Kidney (tissue), 14 donors: ENCODE measurements around the gene ZNF69. TPM values are rescaled to one million over a fixed set of nuclear protein-coding genes. Genes with fewer than 3 reads are reported as not detected.

ENCODE experiments used
- DNase-seq, 5 donors: peaks; one replicate each; pipeline ENCODE4 v3.0.0-alpha.2; 2013 to 2020
- FAIRE-seq: peaks from 2 replicates; lab custom pipeline; 2012; peaks lifted over from hg19 to GRCh38; lab: Jason Lieb, UNC
- H3K27ac ChIP-seq, 2 donors: one replicate each; pipeline ENCODE4 v1.7.0; 2013; ENCODE audit warnings: low read depth in 2 of 2, low read length in 2 of 2, inconsistent platforms in 1 of 2
- H3K27me3 ChIP-seq: one replicate; pipeline ENCODE4 v1.7.1; 2013; ENCODE audit warnings: low read length, inconsistent platforms; ENCODE audit not compliant: control insufficient read depth, insufficient read depth
- H3K36me3 ChIP-seq, 3 donors: one replicate each; pipeline versions ENCODE4 v1.7.0 to v1.7.1; 2013; ENCODE audit warnings: low read length in 3 of 3, control low read depth in 1 of 3, inconsistent platforms in 1 of 3; ENCODE audit not compliant: insufficient read depth in 3 of 3, control insufficient read depth in 2 of 3
- H3K4me1 ChIP-seq, 3 donors: one replicate each; pipeline versions ENCODE4 v1.7.0 to v1.7.1; 2013; ENCODE audit warnings: low read length in 3 of 3, inconsistent platforms in 1 of 3, low read depth in 1 of 3; ENCODE audit not compliant: control insufficient read depth in 2 of 3, insufficient read depth in 2 of 3
- H3K4me3 ChIP-seq, 3 donors: one replicate each; pipeline versions ENCODE4 v1.7.0 to v1.8.1; 2013; ENCODE audit warnings: low read length in 3 of 3, control low read depth in 1 of 3, inconsistent platforms in 1 of 3
- H3K9ac ChIP-seq, 3 donors: one replicate each; pipeline versions ENCODE4 v1.7.0 to v1.7.1; 2013; ENCODE audit warnings: low read length in 3 of 3, control low read depth in 1 of 3, inconsistent platforms in 1 of 3
- H3K9me3 ChIP-seq, 3 donors: one replicate each; pipeline versions ENCODE4 v1.7.0 to v1.7.1; 2013; ENCODE audit warnings: low read length in 3 of 3, control low read depth in 1 of 3, inconsistent platforms in 1 of 3; ENCODE audit not compliant: control insufficient read depth in 2 of 3, insufficient read depth in 1 of 3
- CTCF ChIP-seq: IDR thresholded peaks from 3 replicates; pipeline ENCODE4 v1.5.1; 2012; ENCODE audit warnings: mild to moderate bottlenecking, moderate library complexity, borderline replicate concordance; ENCODE audit not compliant: insufficient read depth; ENCODE audit errors: extremely low read depth
- intact Hi-C: fragments of 100-400 bp; cut with DNase I; formaldehyde crosslinking; loops from one replicate; pipeline ENCODE4 v1.11.1; 2022
- polyA plus RNA-seq: library from polyadenylated mRNA; stranded (reverse); fragments of 350-450 nt; fragmentation: Illumina TruSeq; extraction: RNeasy Lipid Tissue Mini Kit (QIAGEN cat#74804); gene quantifications from one replicate; pipeline ENCODE4 v1.2.3, GENCODE V29; 2014; ENCODE audit warnings: low read depth, low replicate concordance; ENCODE audit not compliant: insufficient read depth
- total RNA-seq: library from RNA; stranded (reverse); fragmentation: NEBNext Ultra II Directional; extraction: Animal tissue kit (Norgen Biotek cat#: 25700); gene quantifications from one replicate; pipeline ENCODE4 v1.2.1, GENCODE V29; 2021
- donor health status: control.
- donor health status: control.
- donor health status: control.
- donor health status: control.
- donor health status: control.
- donor health status: DM: yes; HTN: yes; CAD: no.
- donor health status: Normal renal cell carcinoma (clear cell type).

The ZNF69 gene
- total and polyA plus RNA-seq, 2 donors from 2014 or later, result 7.8 to 16.4 TPM

GRCh38 chr19:11880598-11880997, 7.0 kb upstream of the ZNF69 start:
- H3K27ac ChIP-seq, result no peak overlapping the region
- H3K36me3 ChIP-seq, result no peaks in the 10 kb centered on the region
- H3K9me3 ChIP-seq, result no peaks in the 10 kb centered on the region
- no peak for DNase-seq
- no peak overlapping the region for H3K9ac ChIP-seq
- FAIRE-seq, result no peak
- TF ChIP-seq CTCF, result no peak
- intact Hi-C loops, result no loop called here
- H3K4me3 ChIP-seq, result no peak overlapping the region
- H3K4me1 ChIP-seq, result no peaks in the 10 kb centered on the region
- no peaks in the 10 kb centered on the region for H3K27me3 ChIP-seq

- H3K27me3 ChIP-seq, result no peaks in the 10 kb centered on the region
- intact Hi-C loops, result no loop called here
These were observed 6.3 kb upstream of the ZNF69 start for GRCh38 chr19:11881151-11881800.

GRCh38 chr19:11882606-11883005, 5.0 kb upstream of the ZNF69 start:
- H3K4me3 ChIP-seq, result no peak overlapping the region
- no peaks in the 10 kb centered on the region for H3K36me3 ChIP-seq
- no peak overlapping the region for H3K9ac ChIP-seq
- DNase-seq (no peak), FAIRE-seq (no peak)
- intact Hi-C loops, result no loop called here
- H3K4me1 ChIP-seq, result peaks cover 0 to 5% (median 0%) of the 10 kb centered on the region in 3 donors
- no peak for TF ChIP-seq CTCF
- H3K27me3 ChIP-seq, result no peaks in the 10 kb centered on the region
- no peaks in the 10 kb centered on the region for H3K9me3 ChIP-seq
- no peak overlapping the region for H3K27ac ChIP-seq

More at GRCh38 chr19:11881151-11881800, 6.3 kb upstream of the ZNF69 start:
- FAIRE-seq, result no peak
- Histone ChIP-seq H3K9me3 (no peaks in the 10 kb centered on the region), H3K9ac (no peak overlapping the region), H3K4me3 (peak overlapping the region in 1 of 3 donors; percentile 3), H3K4me1 (no peaks in the 10 kb centered on the region), H3K36me3 (no peaks in the 10 kb centered on the region), H3K27ac (no peak overlapping the region)
- DNase-seq, result peak in 4 of 5 donors; percentile 69 to 83 (median 78)
- TF ChIP-seq CTCF, result peak; percentile 81
